Parathyroid adenoma (tissue), 2 donors: ENCODE data around the gene MRPL43.

Source experiments
- H2AFZ ChIP-seq: fragments of 300-600 bp; sonication (generic); one replicate; pipeline ENCODE4 v1.7.0; 2017; ENCODE audit warnings: antibody characterized with exemption, mild to moderate bottlenecking
- H3K27ac ChIP-seq: fragments of 300-600 bp; sonication (generic); one replicate; pipeline ENCODE4 v1.7.0; 2017
- H3K27me3 ChIP-seq: fragments of 300-600 bp; sonication (generic); one replicate; pipeline ENCODE4 v1.7.0; 2017; ENCODE audit warnings: low read length; ENCODE audit not compliant: control insufficient read depth, insufficient read depth
- H3K36me3 ChIP-seq: fragments of 300-600 bp; sonication (generic); one replicate; pipeline ENCODE4 v1.7.0; 2017; ENCODE audit warnings: low read length; ENCODE audit not compliant: control insufficient read depth, insufficient read depth
- H3K4me1 ChIP-seq: fragments of 300-600 bp; sonication (generic); one replicate; pipeline ENCODE4 v1.7.0; 2017; ENCODE audit warnings: control low read depth
- H3K4me2 ChIP-seq: fragments of 300-600 bp; sonication (generic); one replicate; pipeline ENCODE4 v1.7.0; 2017; ENCODE audit warnings: low read length
- H3K4me3 ChIP-seq: fragments of 300-600 bp; sonication (generic); one replicate; pipeline ENCODE4 v1.7.0; 2017; ENCODE audit warnings: low read depth, low read length
- H3K79me2 ChIP-seq: fragments of 300-600 bp; sonication (generic); one replicate; pipeline ENCODE4 v1.7.0; 2017; ENCODE audit warnings: control low read depth
- H3K9ac ChIP-seq: fragments of 300-600 bp; sonication (generic); one replicate; pipeline ENCODE4 v1.7.0; 2017; ENCODE audit warnings: mild to moderate bottlenecking
- H3K9me3 ChIP-seq: fragments of 300-600 bp; sonication (generic); one replicate; pipeline ENCODE4 v1.7.0; 2017; ENCODE audit warnings: low read length; ENCODE audit not compliant: control insufficient read depth
- TF ChIP-seq, protein P1 (sequence below): fragments of 300-600 bp; sonication (generic); IDR thresholded peaks from one replicate; pipeline ENCODE4 v1.7.0; 2017; ENCODE audit warnings: antibody characterized with exemption, mild to moderate bottlenecking
- donor health status: primary hyperparathyroidism.

Gene MRPL43

DNA sequence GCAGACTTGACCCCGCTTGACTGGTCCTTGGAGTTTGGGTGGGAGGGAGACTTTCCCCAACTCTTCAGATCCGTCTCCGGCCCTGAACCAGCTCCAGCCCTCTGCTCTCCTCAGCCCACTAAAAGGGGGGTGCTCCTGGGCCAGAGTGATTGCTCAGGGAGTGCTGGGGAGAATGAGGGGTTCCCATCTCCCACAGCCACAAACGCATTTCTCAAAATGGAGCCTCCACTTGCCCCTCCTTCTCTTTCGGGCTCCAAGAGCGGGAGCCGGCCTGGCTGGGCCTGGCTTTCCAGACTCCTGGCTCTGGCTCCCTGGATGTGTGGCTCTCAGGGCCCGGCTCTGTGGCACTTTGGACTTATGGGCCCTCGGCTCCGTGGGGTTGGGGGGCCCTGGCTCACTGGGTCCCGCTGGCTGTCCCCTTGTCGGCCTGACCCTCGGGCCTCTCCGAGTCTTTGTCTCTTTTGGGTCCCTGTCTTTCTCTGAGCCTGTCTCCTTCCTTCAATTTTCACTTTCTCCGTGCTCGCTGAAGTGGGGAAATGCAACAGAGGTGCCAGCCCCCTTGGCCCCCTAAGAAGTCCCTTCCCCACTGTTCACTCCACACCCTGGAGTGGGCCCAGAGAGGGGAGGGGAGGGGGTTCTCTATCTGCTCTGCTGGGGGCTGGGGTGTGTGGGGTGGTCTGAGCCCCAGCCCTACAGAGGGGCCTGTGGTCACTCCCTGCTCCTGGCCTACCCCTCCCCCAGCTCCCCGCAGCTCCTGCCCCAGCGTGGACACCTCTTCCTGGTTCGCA lies 13.0 kb upstream of the MRPL43 start:
- Histone ChIP-seq H3K4me2 (peak overlapping the region; percentile 98), H3K9me3 (no peaks in the 10 kb centered on the region), H3K36me3 (no peaks in the 10 kb centered on the region), H2AFZ (peak overlapping the region; percentile 82), H3K4me3 (peak overlapping the region; percentile 92), H3K9ac (peak overlapping the region; percentile 94), H3K27me3 (no peaks in the 10 kb centered on the region), H3K27ac (peak overlapping the region; percentile 83), H3K79me2 (peaks cover 3% of the 10 kb centered on the region), H3K4me1 (peaks cover 22% of the 10 kb centered on the region)
- TF ChIP-seq, protein P1, sequence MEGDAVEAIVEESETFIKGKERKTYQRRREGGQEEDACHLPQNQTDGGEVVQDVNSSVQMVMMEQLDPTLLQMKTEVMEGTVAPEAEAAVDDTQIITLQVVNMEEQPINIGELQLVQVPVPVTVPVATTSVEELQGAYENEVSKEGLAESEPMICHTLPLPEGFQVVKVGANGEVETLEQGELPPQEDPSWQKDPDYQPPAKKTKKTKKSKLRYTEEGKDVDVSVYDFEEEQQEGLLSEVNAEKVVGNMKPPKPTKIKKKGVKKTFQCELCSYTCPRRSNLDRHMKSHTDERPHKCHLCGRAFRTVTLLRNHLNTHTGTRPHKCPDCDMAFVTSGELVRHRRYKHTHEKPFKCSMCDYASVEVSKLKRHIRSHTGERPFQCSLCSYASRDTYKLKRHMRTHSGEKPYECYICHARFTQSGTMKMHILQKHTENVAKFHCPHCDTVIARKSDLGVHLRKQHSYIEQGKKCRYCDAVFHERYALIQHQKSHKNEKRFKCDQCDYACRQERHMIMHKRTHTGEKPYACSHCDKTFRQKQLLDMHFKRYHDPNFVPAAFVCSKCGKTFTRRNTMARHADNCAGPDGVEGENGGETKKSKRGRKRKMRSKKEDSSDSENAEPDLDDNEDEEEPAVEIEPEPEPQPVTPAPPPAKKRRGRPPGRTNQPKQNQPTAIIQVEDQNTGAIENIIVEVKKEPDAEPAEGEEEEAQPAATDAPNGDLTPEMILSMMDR, result no peak

DNA sequence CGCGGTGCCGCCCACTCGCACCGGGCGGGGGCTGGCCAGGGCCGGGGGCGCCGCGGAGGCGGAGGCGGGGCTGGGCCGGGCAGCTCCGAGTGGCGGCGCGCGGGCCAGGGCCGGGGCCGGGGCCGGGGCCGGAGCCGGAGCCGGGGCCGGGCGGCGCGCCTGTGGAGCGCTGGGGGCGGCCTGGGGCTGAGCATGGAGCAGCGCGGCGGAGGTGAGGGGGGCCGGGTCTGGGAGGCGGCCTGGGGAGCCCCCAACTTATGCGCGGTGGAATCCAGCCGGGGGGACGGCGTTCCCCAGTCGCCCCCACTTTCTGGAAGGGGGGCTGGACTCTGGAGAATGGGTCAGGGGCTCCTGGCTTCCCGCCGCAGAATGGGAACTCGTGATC lies 12.4 kb upstream of the MRPL43 start, which contains the start of gene LZTS2:
Gene LZTS2 (plus strand): TSS at position 67 of the 385 bp plus-strand sequence. CDS start 2,731 bp downstream, outside the sequence.
- no peaks in the 10 kb centered on the region for H3K9me3 ChIP-seq
- peak within 1 kb of the TSS; percentile 94 for H3K27ac ChIP-seq
- H2AFZ ChIP-seq, result peak within 1 kb of the TSS; percentile 93
- peaks cover 22% of the 10 kb centered on the region for H3K4me1 ChIP-seq
- H3K9ac ChIP-seq, result peak within 1 kb of the TSS; percentile 94
- H3K79me2 ChIP-seq, result peaks cover 3% of the 10 kb centered on the region
- no peaks in the 10 kb centered on the region for H3K27me3 ChIP-seq
- peak within 1 kb of the TSS; percentile 95 for H3K4me3 ChIP-seq
- H3K36me3 ChIP-seq, result no peaks in the 10 kb centered on the region
- TF ChIP-seq, protein P1, result no peak
- peak within 1 kb of the TSS; percentile 98 for H3K4me2 ChIP-seq

DNA sequence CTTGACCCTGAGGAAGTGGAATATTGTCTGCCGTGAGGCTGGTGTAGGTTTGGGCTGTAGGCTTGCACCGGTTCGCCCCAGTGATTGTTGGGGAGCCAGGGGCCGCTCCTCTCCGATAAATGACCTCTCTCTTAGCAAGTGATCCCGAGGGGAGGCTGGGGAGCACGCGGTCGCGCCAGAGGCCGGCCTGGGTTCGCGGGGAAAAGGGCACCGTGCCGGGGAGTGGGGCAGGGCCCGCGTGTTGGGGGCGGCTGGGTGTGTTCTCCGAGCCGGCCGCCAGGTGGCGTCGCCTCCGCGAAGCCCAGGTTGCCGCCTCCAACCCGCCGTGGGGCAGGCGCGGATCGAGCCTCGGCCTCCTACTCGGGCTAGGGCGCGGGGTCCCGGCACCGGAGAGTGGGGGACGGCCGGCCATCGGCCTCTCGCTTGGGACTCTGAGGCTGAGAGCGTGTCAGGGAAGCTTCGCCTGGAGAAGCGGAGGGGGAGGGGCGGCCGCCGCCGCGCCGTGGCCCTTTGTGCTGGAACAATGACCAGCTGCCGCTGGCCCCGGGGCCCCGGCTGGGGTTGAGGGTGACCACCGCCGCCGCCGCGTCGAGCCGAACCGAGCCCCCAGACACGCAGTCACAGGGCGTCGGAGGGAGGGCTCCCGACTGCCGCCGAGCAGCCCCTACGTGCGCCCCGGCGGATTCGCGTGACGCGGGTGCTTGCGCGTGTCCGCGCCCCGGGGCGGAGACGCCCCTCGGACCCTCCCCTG lies 11.9 kb upstream of the MRPL43 start:
- peak overlapping the region; percentile 93 for H2AFZ ChIP-seq
- H3K9ac ChIP-seq, result peak overlapping the region; percentile 93
- no peaks in the 10 kb centered on the region for H3K27me3 ChIP-seq
- peaks cover 3% of the 10 kb centered on the region for H3K79me2 ChIP-seq
- peak overlapping the region; percentile 95 for H3K4me3 ChIP-seq
- H3K9me3 ChIP-seq, result no peaks in the 10 kb centered on the region
- peak overlapping the region; percentile 98 for H3K4me2 ChIP-seq
- TF ChIP-seq, protein P1, result peak; percentile 96
- no peaks in the 10 kb centered on the region for H3K36me3 ChIP-seq
- H3K27ac ChIP-seq, result peak overlapping the region; percentile 94
- H3K4me1 ChIP-seq, result peaks cover 22% of the 10 kb centered on the region

DNA sequence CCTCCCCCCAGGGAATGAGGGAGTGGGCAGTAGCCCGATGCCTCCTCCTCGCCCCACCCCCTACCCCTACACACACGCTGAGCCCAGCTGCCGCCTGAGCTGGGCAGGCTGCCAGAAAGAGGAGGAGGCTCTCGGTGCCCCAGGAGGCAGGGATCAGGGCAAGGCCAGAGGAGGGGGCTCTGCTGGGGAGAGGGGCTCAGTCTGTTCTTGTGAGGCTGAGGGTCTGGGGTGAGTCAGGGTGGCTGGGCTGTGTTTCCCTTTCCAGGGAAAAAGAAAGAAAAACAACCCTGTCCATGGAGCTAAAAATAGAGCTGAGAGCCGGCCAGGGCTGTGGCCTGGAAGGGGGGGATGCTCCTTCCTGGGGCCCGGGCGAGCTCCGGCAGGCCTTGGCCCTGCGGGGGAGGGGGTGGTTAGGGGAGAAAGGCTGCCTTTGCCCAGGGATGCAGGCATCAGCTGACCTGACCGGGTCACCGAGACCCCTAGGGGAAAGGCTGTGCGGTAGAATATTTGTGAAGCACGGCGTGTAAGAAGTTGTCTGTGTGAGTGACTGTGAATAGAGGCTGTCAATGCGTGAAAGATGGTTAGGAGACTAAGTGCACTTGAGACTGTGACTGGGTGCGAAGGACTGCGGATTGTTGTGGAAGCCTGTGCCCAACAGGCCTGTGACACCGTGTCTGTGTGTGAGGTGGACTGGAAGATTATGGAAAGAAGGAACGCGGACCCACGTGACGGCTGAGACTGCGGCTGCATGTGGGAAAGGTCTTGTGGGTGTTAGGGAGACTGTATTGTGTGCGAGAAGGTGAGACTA lies 11.1 kb upstream of the MRPL43 start:
- peak overlapping the region; percentile 95 for H3K4me3 ChIP-seq
- peak overlapping the region; percentile 98 for H3K4me2 ChIP-seq
- H2AFZ ChIP-seq, result peak overlapping the region; percentile 93
- H3K27me3 ChIP-seq, result no peaks in the 10 kb centered on the region
- H3K9me3 ChIP-seq, result no peaks in the 10 kb centered on the region
- TF ChIP-seq, protein P1, result no peak
- no peaks in the 10 kb centered on the region for H3K36me3 ChIP-seq
- peaks cover 22% of the 10 kb centered on the region for H3K4me1 ChIP-seq
- H3K27ac ChIP-seq, result peak overlapping the region; percentile 94
- peaks cover 3% of the 10 kb centered on the region for H3K79me2 ChIP-seq
- peak overlapping the region; percentile 93 for H3K9ac ChIP-seq
